Activated CD4-positive, CD25-positive, alpha-beta regulatory T cell treated with anti-CD3 and anti-CD28 coated beads, Interleukin-2, amount 50 U/mL, for 72 hours (primary cell): ENCODE data around the gene PCDHGB2.
"Not testable (repeated sequence)": the region's sequence is repeated elsewhere in the genome, so short reads cannot be mapped to it uniquely, and the experiment has no call there.

Source experiments
- DNase-seq: peaks from one replicate; pipeline ENCODE4 v3.0.0; 2021

PCDHGB2 gene

DNA sequence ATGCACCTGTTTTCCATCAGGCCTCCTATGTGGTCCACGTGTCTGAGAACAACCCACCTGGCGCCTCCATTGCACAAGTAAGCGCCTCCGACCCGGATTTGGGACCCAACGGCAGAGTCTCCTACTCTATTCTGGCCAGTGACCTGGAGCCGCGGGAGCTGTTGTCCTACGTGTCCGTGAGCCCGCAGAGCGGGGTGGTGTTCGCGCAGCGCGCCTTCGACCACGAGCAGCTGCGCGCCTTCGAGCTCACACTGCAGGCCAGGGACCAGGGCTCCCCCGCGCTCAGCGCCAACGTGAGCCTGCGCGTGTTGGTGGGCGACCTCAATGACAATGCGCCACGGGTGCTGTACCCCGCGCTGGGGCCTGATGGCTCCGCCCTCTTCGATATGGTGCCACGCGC lies 8.2 kb upstream of the PCDHGB2 start:
- DNase-seq: no peak

DNA sequence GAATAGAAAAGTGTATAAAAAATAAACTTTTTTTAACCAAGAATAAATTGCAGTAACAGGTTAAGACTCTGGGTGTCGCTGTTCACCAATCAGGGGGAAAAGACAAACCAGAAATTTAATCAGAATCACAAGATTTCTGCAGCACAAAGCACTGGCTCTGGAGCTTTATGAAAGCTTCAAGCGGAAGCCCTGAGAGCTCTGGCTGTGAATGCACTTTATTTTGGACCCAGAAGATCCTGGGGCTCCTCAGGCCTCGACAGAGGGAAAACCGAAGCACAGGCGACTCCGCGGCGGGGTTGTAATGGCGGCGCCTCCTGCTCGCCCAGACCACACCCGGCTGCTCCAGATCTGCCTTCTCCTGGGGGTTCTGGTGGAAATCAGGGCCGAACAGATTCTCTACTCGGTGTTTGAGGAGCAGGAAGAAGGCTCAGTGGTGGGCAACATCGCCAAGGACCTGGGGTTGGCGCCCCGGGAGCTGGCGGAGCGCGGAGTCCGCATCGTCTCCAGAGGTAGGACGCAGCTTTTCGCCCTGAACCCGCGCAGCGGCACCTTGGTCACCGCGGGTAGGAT lies 4.8 kb upstream of the PCDHGB2 start, which contains the start of gene PCDHGA4:
PCDHGA4 (plus strand) TSS at position 122 of the 570 bp plus-strand sequence; CDS start at position 209, 87 bp downstream.
- DNase-seq: no peak

DNA sequence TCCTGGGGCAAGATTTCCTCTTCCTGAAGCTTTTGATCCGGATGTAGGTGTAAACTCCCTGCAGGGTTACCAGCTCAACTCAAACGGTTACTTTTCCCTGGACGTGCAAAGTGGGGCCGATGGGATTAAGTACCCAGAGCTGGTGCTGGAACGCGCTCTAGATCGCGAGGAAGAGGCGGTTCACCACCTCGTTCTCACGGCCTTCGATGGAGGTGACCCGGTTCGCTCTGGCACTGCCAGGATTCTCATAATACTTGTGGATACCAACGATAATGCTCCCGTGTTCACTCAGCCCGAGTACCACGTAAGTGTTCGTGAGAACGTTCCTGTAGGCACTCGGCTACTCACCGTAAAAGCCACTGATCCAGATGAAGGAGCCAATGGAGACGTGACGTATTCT lies 4.2 kb upstream of the PCDHGB2 start:
- DNase-seq: no peak

DNA sequence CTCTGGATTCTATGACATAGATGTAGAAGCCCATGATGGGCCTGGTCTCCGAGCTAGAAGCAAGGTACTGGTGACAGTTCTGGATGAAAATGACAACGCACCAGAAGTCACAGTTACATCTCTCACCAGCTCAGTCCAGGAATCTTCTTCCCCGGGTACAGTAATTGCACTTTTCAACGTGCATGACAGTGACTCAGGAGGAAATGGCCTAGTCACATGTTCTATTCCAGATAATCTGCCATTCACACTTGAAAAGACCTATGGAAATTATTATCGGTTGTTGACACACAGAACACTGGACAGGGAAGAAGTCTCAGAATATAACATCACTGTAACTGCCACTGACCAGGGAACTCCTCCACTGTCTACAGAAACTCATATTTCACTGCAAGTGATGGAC lies 3.7 kb upstream of the PCDHGB2 start:
- no peak for DNase-seq

DNA sequence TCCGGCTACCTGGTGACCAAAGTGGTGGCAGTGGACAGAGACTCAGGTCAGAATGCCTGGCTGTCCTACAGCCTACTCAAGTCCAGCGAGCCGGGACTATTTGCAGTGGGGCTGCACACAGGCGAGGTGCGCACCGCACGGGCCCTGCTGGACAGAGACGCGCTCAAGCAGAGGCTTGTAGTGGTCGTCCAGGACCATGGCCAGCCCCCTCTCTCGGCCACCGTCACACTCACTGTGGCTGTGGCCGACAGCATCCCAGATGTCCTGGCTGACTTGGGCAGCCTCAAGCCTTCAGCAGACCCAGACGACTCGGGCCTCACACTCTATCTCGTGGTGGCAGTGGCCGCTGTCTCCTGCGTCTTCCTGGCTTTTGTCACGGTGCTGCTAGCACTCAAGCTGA lies 2.8 kb upstream of the PCDHGB2 start:
- DNase-seq: no peak

DNA sequence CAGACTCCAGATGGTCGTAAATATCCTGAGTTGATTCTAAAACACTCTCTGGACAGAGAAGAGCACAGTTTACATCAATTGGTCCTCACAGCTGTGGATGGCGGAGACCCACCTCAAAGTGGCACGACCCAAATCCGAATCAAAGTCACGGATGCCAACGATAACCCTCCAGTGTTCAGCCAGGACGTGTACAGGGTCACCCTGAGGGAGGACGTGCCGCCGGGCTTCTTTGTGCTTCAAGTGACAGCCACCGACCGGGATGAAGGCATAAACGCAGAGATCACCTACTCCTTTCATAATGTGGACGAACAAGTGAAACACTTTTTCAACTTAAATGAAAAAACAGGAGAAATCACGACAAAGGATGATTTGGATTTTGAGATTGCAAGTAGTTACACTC lies 891 bp downstream of the PCDHGB2 start:
- DNase-seq: no peak

DNA sequence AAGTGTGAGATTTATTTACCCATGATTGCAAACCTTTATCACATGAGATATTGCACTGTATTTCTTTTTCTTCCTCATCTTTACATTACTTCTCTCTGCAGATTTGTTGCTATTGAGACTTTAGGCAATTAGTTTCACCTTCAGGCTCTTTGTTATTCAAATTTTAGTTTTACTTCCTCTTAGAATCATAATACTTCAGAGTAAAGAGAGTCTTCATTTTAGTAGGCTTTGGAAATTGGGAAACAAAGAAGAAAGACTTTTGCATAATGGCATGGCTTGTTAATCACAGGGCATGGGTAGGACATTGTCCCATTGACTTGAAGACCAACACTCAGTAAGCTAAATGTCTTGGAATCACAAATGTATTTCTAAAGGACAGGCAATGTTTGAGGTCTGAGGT lies 2.9 kb downstream of the PCDHGB2 start:
- DNase-seq: no peak

DNA sequence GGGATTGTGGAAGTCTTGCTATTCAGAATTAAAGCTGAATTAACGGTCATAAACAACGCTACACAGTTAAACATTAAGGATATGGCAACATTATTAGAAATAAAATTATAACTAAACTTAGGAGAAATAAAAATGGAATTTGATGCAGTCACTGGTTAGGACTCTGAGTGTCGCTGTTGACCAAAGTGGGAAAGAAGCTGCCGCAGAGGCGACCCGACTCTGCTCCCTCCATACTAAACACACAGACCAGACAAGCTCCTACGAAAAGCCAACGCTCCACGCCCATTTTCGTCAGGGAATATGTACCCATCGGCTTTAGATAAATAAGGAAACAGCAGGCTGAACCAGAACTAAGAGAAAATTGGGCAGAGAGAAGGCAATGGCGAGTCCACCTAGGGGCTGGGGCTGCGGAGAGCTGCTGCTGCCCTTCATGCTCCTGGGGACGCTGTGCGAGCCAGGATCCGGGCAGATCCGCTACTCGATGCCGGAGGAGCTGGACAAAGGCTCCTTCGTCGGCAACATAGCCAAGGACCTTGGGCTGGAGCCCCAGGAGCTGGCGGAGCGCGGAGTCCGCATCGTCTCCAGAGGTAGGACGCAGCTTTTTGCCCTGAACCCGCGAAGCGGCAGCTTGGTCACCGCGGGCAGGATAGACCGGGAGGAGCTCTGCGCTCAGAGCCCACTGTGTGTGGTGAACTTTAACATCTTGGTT lies 4.3 kb downstream of the PCDHGB2 start, which contains the start of gene PCDHGA5:
PCDHGA5 (plus strand) TSS at position 211 of the 709 bp plus-strand sequence; CDS start at position 380, 169 bp downstream.
- DNase-seq: no peak

DNA sequence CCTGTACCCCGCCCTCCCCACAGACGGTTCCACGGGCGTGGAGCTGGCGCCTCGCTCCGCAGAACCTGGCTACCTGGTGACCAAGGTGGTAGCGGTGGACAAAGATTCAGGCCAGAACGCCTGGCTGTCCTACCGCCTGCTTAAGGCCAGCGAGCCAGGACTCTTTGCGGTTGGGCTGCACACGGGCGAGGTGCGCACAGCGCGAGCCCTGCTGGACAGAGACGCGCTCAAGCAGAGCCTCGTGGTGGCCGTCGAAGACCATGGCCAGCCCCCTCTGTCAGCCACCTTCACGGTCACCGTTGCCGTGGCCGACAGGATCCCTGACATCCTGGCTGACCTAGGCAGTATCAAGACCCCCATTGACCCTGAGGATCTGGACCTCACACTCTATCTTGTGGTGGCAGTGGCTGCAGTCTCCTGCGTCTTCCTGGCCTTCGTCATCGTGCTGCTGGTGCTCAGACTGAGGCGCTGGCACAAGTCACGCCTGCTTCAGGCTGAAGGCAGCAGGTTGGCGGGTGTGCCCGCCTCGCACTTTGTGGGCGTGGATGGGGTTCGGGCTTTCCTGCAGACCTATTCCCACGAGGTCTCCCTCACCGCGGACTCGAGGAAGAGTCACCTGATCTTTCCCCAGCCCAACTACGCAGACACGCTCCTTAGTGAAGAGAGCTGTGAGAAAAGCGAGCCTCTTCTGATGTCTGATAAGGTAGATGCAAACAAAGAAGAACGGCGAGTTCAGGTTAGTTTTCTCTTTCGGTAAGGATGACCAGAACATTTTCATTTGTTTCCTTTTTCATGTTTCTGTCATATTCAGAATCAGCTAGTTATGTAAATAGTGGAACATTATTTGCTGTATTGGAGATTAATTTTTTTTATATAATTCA lies 6.5 kb downstream of the PCDHGB2 start:
- no peak for DNase-seq

DNA sequence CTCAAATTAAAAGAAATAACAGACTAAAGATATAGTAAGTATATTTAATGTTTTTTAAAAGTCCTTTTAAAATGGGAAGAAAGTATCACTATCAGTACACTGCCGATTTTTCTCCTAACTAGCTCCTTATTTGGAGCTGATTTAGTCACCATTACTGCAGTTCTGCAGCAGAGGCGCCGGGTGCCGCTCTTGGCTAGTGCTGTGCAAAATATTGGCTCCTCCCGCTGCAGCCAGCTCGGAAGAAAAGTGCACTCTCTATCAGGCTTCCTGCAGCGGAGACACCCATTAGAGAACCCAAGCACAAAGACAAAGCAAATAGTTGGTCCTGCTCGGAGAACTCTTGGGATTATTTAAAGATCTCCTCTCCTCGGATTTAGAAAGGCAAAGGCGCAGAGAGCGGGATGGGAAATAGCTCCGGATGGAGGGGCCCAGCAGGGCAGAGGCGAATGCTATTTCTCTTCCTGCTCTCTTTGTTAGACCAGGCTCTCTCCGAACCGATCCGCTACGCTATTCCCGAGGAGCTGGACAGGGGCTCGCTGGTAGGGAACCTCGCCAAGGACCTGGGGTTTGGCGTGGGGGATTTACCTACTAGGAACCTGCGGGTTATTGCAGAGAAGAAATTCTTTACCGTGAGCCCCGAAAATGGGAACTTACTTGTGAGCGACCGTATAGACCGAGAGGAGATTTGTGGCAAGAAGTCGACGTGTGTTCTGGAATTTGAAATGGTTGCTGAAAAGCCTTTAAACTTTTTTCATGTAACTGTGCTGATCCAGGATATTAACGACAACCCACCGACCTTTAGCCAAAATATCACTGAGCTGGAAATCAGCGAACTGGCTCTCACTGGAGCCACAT lies 10.4 kb downstream of the PCDHGB2 start, which contains the start of gene PCDHGB3:
PCDHGB3 (plus strand) TSS at position 249 of the 855 bp plus-strand sequence; CDS start at position 402, 153 bp downstream.
- no peak for DNase-seq

DNA sequence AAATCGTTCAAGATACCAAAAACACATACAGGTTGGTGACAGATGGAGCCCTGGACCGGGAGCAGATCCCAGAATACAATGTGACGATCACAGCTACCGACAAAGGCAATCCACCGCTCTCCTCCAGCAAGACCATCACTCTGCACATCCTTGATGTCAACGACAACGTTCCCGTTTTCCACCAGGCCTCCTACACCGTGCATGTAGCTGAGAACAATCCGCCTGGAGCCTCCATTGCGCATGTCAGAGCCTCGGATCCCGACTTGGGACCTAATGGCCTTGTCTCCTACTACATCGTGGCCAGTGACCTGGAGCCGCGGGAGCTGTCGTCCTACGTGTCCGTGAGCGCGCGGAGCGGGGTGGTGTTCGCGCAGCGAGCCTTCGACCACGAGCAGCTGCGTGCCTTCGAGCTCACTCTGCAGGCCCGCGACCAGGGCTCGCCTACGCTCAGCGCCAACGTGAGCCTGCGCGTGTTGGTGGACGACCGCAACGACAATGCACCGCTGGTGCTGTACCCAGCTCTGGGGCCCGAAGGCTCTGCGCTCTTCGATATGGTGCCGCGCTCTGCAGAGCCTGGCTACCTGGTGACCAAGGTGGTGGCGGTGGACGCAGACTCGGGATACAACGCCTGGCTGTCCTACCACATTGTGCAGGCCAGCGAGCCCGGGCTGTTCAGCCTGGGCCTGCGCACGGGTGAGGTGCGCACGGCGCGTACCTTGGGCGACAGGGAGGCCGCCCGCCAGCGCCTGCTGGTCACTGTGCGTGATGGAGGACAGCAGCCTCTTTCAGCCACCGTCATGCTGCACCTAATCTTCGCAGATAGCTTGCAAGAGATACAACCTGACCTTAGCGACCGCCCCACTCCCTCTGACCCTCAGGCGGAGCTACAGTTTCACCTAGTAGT lies 12.0 kb downstream of the PCDHGB2 start:
- DNase-seq: no peak

DNA sequence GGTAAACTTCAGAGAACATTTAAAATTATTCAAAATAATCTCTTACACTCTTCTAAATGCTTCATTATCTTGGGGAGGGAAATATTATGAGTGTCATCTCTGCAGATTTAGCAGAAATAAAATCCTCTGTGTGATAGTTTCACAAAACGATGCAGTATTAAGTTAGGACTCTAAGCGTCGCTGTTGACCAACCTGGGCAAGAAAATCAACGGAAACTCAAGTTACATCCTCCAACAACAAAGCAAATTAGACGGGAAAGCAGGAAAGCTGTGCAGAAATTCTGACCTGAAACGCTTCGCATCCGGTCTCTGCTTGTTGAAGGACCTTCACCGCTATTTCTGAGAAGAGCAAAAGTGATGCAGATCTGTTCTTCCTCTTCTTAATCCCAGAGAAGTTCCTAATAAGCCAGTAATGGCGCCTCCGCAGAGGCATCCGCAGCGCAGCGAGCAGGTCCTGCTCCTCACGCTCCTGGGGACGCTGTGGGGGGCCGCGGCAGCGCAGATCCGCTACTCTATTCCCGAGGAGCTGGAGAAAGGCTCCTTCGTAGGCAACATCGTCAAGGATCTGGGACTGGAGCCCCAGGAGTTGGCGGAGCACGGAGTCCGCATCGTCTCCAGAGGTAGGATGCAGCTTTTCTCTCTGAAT lies 14.0 kb downstream of the PCDHGB2 start, which contains the start of gene PCDHGA6:
PCDHGA6 (plus strand) TSS at position 219 of the 645 bp plus-strand sequence; CDS start at position 412, 193 bp downstream.
- no peak for DNase-seq

DNA sequence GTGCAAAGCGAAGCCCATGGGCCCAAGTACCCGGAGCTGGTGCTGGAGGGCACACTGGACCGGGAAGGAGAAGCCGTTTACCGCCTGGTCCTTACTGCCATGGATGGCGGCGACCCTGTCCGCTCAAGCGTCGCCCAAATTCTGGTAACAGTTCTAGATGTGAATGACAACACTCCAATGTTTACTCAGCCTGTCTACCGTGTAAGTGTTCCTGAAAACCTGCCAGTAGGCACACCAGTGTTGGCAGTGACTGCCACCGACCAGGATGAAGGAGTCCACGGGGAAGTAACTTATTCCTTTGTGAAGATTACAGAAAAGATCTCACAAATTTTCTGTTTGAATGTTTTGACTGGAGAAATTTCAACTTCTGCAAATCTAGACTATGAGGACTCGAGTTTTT lies 14.8 kb downstream of the PCDHGB2 start:
- DNase-seq: no peak

DNA sequence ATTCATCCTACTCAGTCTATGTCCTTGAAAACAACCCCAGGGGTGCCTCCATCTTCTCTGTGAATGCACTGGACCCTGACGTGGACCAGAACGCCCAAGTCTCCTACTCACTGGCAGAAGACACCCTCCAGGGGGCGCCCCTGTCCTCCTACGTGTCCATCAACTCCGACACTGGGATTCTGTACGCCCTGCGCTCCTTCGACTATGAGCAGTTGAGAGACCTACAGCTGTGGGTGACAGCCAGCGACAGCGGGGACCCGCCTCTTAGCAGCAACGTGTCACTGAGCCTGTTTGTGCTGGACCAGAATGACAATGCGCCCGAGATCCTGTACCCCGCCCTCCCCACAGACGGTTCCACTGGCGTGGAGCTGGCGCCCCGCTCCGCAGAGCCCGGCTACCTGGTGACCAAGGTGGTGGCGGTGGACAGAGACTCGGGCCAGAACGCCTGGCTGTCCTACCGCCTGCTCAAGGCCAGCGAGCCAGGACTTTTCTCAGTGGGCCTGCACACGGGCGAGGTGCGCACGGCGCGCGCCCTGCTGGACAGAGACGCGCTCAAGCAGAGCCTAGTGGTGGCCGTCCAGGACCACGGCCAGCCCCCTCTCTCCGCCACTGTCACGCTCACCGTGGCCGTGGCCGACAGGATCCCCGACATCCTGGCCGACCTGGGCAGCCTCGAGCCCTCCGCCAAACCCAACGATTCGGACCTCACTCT lies 15.8 kb downstream of the PCDHGB2 start:
- DNase-seq: not testable (repeated sequence)

DNA sequence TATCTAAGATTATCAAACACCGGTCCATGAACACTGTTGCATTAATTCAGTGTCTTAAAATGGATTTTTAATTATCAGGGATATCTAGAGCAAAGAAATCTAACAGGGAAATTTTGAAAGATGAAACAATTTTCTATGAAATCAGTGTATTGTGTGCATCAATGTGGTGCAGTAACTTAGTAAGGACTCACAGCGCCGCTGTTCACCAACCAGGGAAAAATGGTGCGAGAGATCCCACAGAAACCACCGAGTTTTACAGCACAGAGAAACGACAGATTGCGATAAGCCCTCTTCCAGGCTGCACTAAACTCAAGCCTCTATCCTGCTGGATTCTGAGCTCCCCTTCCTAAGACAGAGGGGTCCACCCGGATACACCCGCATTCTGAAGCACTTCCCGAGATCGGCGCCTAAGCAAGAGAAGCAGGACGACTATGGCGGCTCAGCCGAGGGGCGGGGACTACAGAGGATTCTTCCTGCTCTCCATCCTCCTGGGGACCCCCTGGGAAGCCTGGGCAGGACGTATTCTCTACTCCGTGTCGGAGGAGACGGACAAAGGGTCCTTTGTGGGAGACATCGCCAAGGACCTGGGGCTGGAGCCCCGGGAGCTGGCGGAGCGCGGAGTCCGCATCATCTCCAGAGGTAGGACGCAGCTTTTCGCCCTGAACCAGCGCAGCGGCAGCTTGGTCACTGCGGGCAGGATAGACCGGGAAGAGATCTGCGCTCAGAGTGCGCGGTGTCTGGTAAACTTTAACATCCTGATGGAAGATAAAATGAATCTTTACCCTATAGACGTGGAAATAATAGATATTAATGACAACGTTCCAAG lies 22.9 kb downstream of the PCDHGB2 start, which contains the start of gene PCDHGA7:
PCDHGA7 (plus strand) TSS at position 274 of the 826 bp plus-strand sequence; CDS start at position 432, 158 bp downstream.
- DNase-seq: no peak

DNA sequence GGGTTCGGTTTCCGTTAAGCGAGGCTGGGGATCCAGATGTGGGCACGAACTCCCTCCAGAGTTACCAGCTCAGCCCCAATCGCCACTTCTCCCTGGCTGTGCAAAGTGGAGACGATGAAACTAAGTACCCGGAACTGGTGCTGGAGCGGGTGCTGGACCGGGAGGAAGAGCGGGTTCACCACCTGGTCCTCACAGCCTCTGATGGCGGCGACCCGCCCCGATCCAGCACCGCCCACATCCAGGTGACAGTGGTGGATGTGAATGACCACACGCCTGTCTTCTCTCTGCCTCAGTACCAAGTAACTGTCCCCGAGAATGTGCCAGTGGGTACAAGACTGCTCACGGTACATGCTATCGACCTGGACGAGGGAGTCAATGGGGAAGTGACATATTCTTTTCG lies 23.6 kb downstream of the PCDHGB2 start:
- DNase-seq: no peak

DNA sequence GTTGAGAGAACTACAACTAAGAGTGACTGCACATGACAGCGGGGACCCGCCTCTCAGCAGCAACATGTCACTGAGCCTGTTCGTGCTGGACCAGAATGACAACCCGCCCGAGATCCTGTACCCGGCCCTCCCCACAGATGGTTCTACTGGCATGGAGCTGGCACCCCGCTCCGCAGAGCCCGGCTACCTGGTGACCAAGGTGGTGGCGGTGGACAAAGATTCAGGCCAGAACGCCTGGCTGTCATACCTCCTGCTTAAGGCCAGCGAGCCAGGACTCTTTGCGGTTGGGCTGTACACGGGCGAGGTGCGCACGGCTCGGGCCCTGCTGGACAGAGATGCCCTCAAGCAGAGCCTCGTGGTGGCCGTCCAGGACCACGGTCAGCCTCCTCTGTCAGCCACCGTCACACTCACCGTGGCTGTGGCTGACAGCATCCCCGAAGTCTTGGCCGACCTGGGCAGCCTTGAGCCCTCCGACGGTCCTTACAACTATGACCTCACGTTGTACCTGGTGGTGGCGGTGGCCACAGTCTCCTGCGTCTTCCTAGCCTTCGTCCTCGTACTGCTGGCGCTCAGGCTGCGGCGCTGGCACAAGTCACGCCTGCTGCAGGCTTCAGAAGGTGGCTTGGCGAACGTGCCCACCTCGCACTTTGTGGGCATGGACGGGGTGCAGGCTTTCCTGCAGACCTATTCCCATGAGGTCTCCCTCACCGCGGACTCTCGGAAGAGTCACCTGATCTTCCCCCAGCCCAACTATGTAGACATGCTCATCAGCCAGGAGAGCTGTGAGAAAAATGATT lies 24.9 kb downstream of the PCDHGB2 start:
- DNase-seq: no peak
